Esophagus muscularis mucosa (tissue), 4 donors: ENCODE data around the gene METTL14. TPM values are rescaled to one million over a fixed set of nuclear protein-coding genes. Genes with fewer than 3 reads are reported as not detected.

Experiments used
- DNase-seq: peaks from one replicate; pipeline ENCODE4 v3.0.0-alpha.2; 2017; ENCODE audit errors: extremely low spot score
- H3K27ac ChIP-seq, 4 donors: fragments of 200-600 bp; sonication (generic); replicated peaks in 1 of 4; 1 replicate in 3 of 4; 2 replicates in 1 of 4; pipeline ENCODE4 v1.5.1; 2016 to 2019; ENCODE audit warnings: mild to moderate bottlenecking in 1 of 4
- H3K27me3 ChIP-seq, 4 donors: fragments of 200-600 bp; sonication (generic); one replicate each; pipeline versions ENCODE4 v1.5.1 to v1.6.0; 2016 to 2019
- H3K36me3 ChIP-seq, 4 donors: fragments of 200-600 bp; sonication (generic); one replicate each; pipeline ENCODE4 v1.5.1; 2016 to 2019
- H3K4me1 ChIP-seq, 4 donors: fragments of 200-600 bp; sonication (generic); one replicate each; pipeline ENCODE4 v1.5.1; 2016 to 2019
- H3K4me3 ChIP-seq, 4 donors: fragments of 200-600 bp; sonication (generic); 1 replicate in 2 of 4; 2 replicates in 2 of 4; pipeline ENCODE4 v1.5.1; 2016 to 2019; ENCODE audit warnings: mild to moderate bottlenecking in 4 of 4, moderate library complexity in 1 of 4
- H3K9me3 ChIP-seq, 4 donors: fragments of 200-600 bp; sonication (generic); 1 replicate in 3 of 4; 2 replicates in 1 of 4; pipeline ENCODE4 v1.5.1; 2016 to 2019
- CTCF ChIP-seq, 3 experiments: fragments of 200-600 bp in 2 of 3; fragments of 450-650 bp in 1 of 3; sonication (generic) in 2 of 3; IDR thresholded peaks; one replicate each; pipeline ENCODE4 v1.5.1; 2017 to 2019; ENCODE audit warnings: antibody characterized with exemption in 3 of 3, mild to moderate bottlenecking in 2 of 3, moderate library complexity in 1 of 3
- EP300 ChIP-seq: sonication (generic); formaldehyde crosslinking; IDR thresholded peaks from one replicate; pipeline ENCODE4 v1.6.1; 2017; ENCODE audit warnings: antibody characterized with exemption
- POLR2A ChIP-seq: fragments of 450-650 bp; IDR thresholded peaks from one replicate; pipeline ENCODE4 v1.6.1; 2017; ENCODE audit warnings: antibody characterized with exemption, moderate library complexity, mild to moderate bottlenecking, low read depth
- POLR2AphosphoS5 ChIP-seq, 2 donors: sonication (generic); formaldehyde crosslinking; IDR thresholded peaks; one replicate each; pipeline ENCODE4 v1.6.1; 2017; ENCODE audit warnings: antibody characterized with exemption in 2 of 2
- WGBS: methylation state at CpG from one replicate; pipeline ENCODE4 v1.1.5; 2018; 5-methylcytosine and 5-hydroxymethylcytosine counted together
- intact Hi-C: fragments of 100-400 bp; cut with DNase I; formaldehyde crosslinking; loops from one replicate; pipeline ENCODE4 v1.15.1; 2023
- small RNA-seq, 3 donors: library from RNA; depleted of rRNA; stranded (forward); fragments of <200 nt; gene quantifications; one replicate each; pipeline ENCODE3, GENCODE V24; 2016
- total RNA-seq, 4 donors: library from RNA; depleted of rRNA; stranded (reverse); fragments of >200 nt; gene quantifications; one replicate each; pipeline versions ENCODE4 v1.1.0 to v1.2.1, GENCODE V29; 2016

Gene METTL14
- total RNA-seq, 4 donors from 2014 or later: 26.3 to 43.6 (median 29.5) TPM

DNA sequence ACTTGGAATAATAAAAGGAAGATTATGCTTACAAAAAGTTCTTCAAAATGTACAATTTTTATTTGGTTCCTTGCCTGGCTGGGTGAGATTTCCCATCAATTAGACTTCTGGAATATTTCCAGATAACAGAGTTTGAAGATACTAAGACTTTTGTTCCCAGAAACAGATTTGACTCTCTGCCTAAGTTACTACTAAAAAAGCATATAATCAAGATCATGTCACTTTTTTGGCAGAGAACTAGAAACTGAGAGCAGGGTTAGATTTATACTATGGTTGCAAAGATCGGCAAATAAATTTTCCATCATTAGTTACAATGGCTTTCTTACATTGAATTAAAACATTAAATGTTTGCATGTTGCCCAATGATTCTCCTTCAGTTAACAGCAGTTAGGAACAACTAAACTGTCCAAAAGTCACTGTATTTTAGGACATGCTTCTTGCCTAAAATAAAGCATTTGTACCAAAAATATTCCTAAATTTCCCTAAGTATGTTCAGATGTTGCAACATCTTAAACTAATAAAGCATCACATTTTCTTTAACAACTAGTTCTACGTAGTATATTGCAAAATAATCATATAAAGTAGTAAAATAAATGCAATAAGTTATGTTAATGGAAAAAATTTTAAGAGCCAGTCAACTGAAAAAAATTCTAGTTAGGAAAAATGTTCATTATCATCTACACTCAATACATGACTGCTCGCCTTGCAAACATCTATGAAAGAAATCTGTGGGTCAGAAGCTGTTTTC lies 77.7 kb downstream of the METTL14 start:
- Histone ChIP-seq H3K36me3 (peaks cover 3 to 29% (median 15%) of the 10 kb centered on the region in 4 donors), H3K4me3 (no peak overlapping the region), H3K27ac (peak overlapping the region; percentile 76 to 91 (median 82)), H3K9me3 (no peaks in the 10 kb centered on the region), H3K4me1 (peaks cover 50 to 95% (median 89%) of the 10 kb centered on the region in 4 donors), H3K27me3 (no peaks in the 10 kb centered on the region)
- DNase-seq: no peak
- intact Hi-C loops: loop anchor here (5.0 kb wide), 1 partner anchor 274 kb away; no protein-coding TSS in a partner anchor
- WGBS: 44% methylated on average over 3 of the region's 3 CpGs
- no peak for TF ChIP-seq POLR2A
- TF ChIP-seq CTCF (IDR thresholded peaks at IDR 0.05): no peak
- no peak for TF ChIP-seq POLR2AphosphoS5 (IDR thresholded peaks at IDR 0.05)
- no peak for TF ChIP-seq EP300

Small RNA genes within 50 kb of the gene (small RNA-seq; reads per million reads assigned to genes)
- gene SEPT14P4: 0 reads per million in 3 donors

Other genes with a start within 250 kb of the METTL14 start
- 10 to 100 TPM; 29.1 to 41.5 (median 37.0) TPM for gene SEC24D, start 150.7 kb downstream of the METTL14 start, total RNA-seq
- 1,000 to 10,000 TPM; 2,073 to 2,783 (median 2,517) TPM for gene SYNPO2, start 203.5 kb downstream of the METTL14 start, total RNA-seq